ENCODE measurements around the gene WWOX. TPM values are rescaled to one million over a fixed set of nuclear protein-coding genes. Genes with fewer than 3 reads are reported as not detected.

Gene WWOX
- total RNA-seq, 1 experiment from 2014 or later, result 35.6 TPM

GRCh38 chr16:78984887-78985464 lies 885.5 kb downstream of the WWOX start:
- Histone ChIP-seq H3K4me3 (no peak overlapping the region), H4K20me1 (ENCODE audit: insufficient read depth) (no peaks in the 10 kb centered on the region), H3K27ac (no peak overlapping the region), H3F3A (ENCODE audit: insufficient read depth, low read depth) (peaks cover 7% of the 10 kb centered on the region; the same call in 1 of the 2 replicates), H3K9me3 (ENCODE audit: insufficient read depth, low read depth) (peaks cover 4% of the 10 kb centered on the region; the same call in 1 of the 2 replicates), H3K27me3 (ENCODE audit: insufficient read depth, low read depth) (no peaks in the 10 kb centered on the region), H3K9me2 (ENCODE audit: insufficient read depth) (no peaks in the 10 kb centered on the region), H3K4me1 (replicated peaks; ENCODE audit: insufficient read depth) (peaks cover 37% of the 10 kb centered on the region), H3K4me2 (no peak overlapping the region), H3K79me2 (ENCODE audit: low read depth) (no peaks in the 10 kb centered on the region), H3K36me3 (ENCODE audit: low read depth) (no peaks in the 10 kb centered on the region), H2AFZ (no peak overlapping the region)
- no peak for DNase-seq
- no TSS peak for BruUV-seq (replicated peaks)
- intact Hi-C loops (cut with micrococcal nuclease; ENCODE audit: unreplicated experiment), result loop anchor here (5.0 kb wide), 1 partner anchor 773 kb away; no protein-coding TSS in a partner anchor
- CTCF ChIA-PET, result no interaction called here
- no peak for TF ChIP-seq EZH2 (IDR thresholded peaks at IDR 0.05; ENCODE audit: low read depth)
- no peak for TF ChIP-seq CTCF (conservative IDR thresholded peaks at IDR 0.05)
- POLR2A ChIA-PET (ENCODE audit: unreplicated experiment), result no interaction called here

GRCh38 chr16:78985716-78986605 lies 886.5 kb downstream of the WWOX start:
- H3K9me2 ChIP-seq (ENCODE audit: insufficient read depth), result no peaks in the 10 kb centered on the region
- BruUV-seq (replicated peaks), result no TSS peak

More at GRCh38 chr16:78985716-78986605, 886.5 kb downstream of the WWOX start:
- Histone ChIP-seq H3K4me1 (replicated peaks; ENCODE audit: insufficient read depth) (peaks cover 37% of the 10 kb centered on the region), H3K27ac (0 out of 2 replicates have a peak overlapping the region, but pooled peaks have one; percentile 86), H4K20me1 (ENCODE audit: insufficient read depth) (no peaks in the 10 kb centered on the region), H3K4me2 (no peak overlapping the region), H3K36me3 (ENCODE audit: low read depth) (no peaks in the 10 kb centered on the region), H3K9me3 (ENCODE audit: insufficient read depth, low read depth) (peaks cover 4% of the 10 kb centered on the region; the same call in 1 of the 2 replicates), H3K4me3 (no peak overlapping the region), H2AFZ (no peak overlapping the region), H3K27me3 (ENCODE audit: insufficient read depth, low read depth) (no peaks in the 10 kb centered on the region), H3K79me2 (ENCODE audit: low read depth) (no peaks in the 10 kb centered on the region), H3F3A (ENCODE audit: insufficient read depth, low read depth) (peaks cover 7% of the 10 kb centered on the region; the same call in 1 of the 2 replicates)
- ChIA-PET CTCF (no interaction called here), POLR2A (ENCODE audit: unreplicated experiment) (interaction anchor here (0.6 to 0.7 kb wide), 2 partner anchors 10 to 22 kb away, joined by 4 to 5 read pairs; no protein-coding TSS in a partner anchor)
- peak in 1 of 2 experiments; percentile 53 for DNase-seq
- TF ChIP-seq EZH2 (IDR thresholded peaks at IDR 0.05; ENCODE audit: low read depth) (no peak), CTCF (conservative IDR thresholded peaks at IDR 0.05) (no peak)
- intact Hi-C loops (cut with micrococcal nuclease; ENCODE audit: unreplicated experiment), result loop anchor here (5.0 kb wide), 1 partner anchor 774 kb away; no protein-coding TSS in a partner anchor

All from PC-9 (cell line).